DOHH2 (cell line): ENCODE results near the gene CXCL13.

Experiments used
- CTCF ChIP-seq: fragments of 200-600 bp; sonication (generic); IDR thresholded peaks from one replicate; pipeline ENCODE4 v1.5.1; 2014; ENCODE audit warnings: antibody characterized with exemption, mild to moderate bottlenecking, low read depth, low read length; ENCODE audit not compliant: poor library complexity, severe bottlenecking
- EZH2phosphoT487 ChIP-seq: fragments of 200-600 bp; sonication (generic); IDR thresholded peaks from 2 replicates; pipeline ENCODE4 v1.6.1; 2017; ENCODE audit warnings: borderline replicate concordance, mild to moderate bottlenecking, antibody characterized with exemption, low read length, moderate library complexity, mixed read lengths

GRCh38 chr4:77586951-77587383, 18.7 kb upstream of the CXCL13 start:
- no peak for TF ChIP-seq EZH2phosphoT487
- TF ChIP-seq CTCF, result no peak
